Gastroesophageal sphincter (tissue), 4 donors: Measurements from ENCODE around the gene ARL4C. TPM values are rescaled to one million over a fixed set of nuclear protein-coding genes. Genes with fewer than 3 reads are reported as not detected.
A peak's percentile ranks its signal among the peaks of the same experiment; 100 is the strongest.

ENCODE experiments used
- ATAC-seq: fragments of 150-250 bp; one replicate; pipeline ENCODE4 v1.9.1; 2016; ENCODE audit warnings: mild to moderate bottlenecking, moderate library complexity
- H3K27ac ChIP-seq, 4 donors: fragments of 200-600 bp; sonication (generic) in 3 of 4; 1 replicate in 3 of 4; 2 replicates in 1 of 4; pipeline ENCODE4 v1.5.1; 2016 to 2019
- H3K27me3 ChIP-seq: fragments of 200-600 bp; sonication (generic); one replicate; pipeline ENCODE4 v1.5.1; 2019
- H3K36me3 ChIP-seq, 2 donors: fragments of 200-600 bp; sonication (generic); one replicate each; pipeline ENCODE4 v1.5.1; 2019; ENCODE audit warnings: control low read depth in 1 of 2
- H3K4me1 ChIP-seq, 3 donors: fragments of 200-600 bp; sonication (generic); 1 replicate in 2 of 3; 2 replicates in 1 of 3; pipeline ENCODE4 v1.5.1; 2016 to 2019; ENCODE audit warnings: control low read depth in 2 of 3
- H3K4me3 ChIP-seq, 2 donors: fragments of 200-600 bp; sonication (generic); one replicate each; pipeline ENCODE4 v1.5.1; 2019; ENCODE audit warnings: mild to moderate bottlenecking in 1 of 2, moderate library complexity in 1 of 2
- H3K9me3 ChIP-seq, 3 donors: fragments of 200-600 bp; sonication (generic); one replicate each; pipeline ENCODE4 v1.5.1; 2017 to 2019; ENCODE audit warnings: control low read depth in 2 of 3
- EP300 ChIP-seq: sonication (generic); formaldehyde crosslinking; IDR thresholded peaks from one replicate; pipeline ENCODE4 v1.6.1; 2017; ENCODE audit warnings: antibody characterized with exemption, mild to moderate bottlenecking
- POLR2A ChIP-seq, 2 donors: fragments of 450-650 bp; IDR thresholded peaks; one replicate each; pipeline ENCODE4 v1.6.1; 2017; ENCODE audit warnings: antibody characterized with exemption in 2 of 2, mild to moderate bottlenecking in 2 of 2, moderate library complexity in 1 of 2
- POLR2AphosphoS5 ChIP-seq: sonication (generic); formaldehyde crosslinking; IDR thresholded peaks from one replicate; pipeline ENCODE4 v1.6.1; 2017; ENCODE audit warnings: antibody characterized with exemption
- WGBS, 2 donors: methylation state at CpG; one replicate each; pipeline ENCODE4 v1.1.5; 2018; ENCODE audit warnings: low coverage in 1 of 2; 5-methylcytosine and 5-hydroxymethylcytosine counted together
- total RNA-seq, 4 donors: library from RNA; depleted of rRNA; stranded (reverse); fragments of >200 nt; gene quantifications; one replicate each; pipeline ENCODE4 v1.1.0, GENCODE V29; 2016
- TF ChIP-seq, protein P1 (sequence below), 4 experiments: fragments of 200-600 bp in 2 of 4; fragments of 450-650 bp in 2 of 4; sonication (generic) in 1 of 4; IDR thresholded peaks; one replicate each; pipeline ENCODE4 v1.5.1; 2017 to 2019; ENCODE audit warnings: antibody characterized with exemption in 4 of 4, mild to moderate bottlenecking in 2 of 4, moderate library complexity in 2 of 4

ARL4C gene
- total RNA-seq, 4 donors from 2014 or later: 3.7 to 12.7 (median 7.2) TPM

DNA sequence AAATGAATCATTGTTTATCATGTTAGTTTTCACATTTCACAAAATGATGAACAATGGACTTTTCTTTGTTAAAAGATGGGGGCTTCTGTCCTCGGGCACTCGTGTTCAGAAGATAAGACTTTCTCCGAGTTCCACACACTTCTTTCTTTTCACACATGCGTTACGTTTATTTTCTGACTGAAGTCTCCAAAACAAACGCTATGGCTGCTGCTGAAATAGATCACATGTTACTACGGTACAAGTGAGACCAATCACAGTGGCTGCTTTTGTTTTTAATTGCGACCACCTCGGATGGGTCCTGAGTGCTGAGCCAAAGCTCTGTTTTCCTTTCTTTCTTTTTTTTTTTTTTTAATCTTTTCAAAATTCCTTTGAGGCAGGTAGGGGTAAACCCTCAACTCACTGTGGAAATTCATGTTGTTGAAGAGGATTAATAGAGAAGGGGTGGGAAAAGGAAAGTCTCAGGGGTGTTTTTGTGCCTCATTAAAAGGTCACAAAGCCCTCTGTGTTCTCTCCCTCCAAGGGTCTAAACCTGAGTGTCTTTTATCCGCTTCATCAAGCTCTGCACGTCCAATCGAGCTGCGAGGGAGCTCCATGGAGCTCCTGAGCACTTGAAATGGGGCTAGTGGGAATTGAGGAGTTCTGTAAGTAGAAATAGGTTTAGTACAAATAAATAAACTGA lies 48.2 kb downstream of the ARL4C start:
- H3K27ac ChIP-seq: no peak overlapping the region
- no peaks in the 10 kb centered on the region for H3K36me3 ChIP-seq
- H3K4me1 ChIP-seq: peaks cover 0 to 28% (median 0%) of the 10 kb centered on the region in 3 donors
- TF ChIP-seq POLR2AphosphoS5 (no peak), EP300 (no peak), POLR2A (IDR thresholded peaks at IDR 0.05) (no peak)
- TF ChIP-seq, protein P1, sequence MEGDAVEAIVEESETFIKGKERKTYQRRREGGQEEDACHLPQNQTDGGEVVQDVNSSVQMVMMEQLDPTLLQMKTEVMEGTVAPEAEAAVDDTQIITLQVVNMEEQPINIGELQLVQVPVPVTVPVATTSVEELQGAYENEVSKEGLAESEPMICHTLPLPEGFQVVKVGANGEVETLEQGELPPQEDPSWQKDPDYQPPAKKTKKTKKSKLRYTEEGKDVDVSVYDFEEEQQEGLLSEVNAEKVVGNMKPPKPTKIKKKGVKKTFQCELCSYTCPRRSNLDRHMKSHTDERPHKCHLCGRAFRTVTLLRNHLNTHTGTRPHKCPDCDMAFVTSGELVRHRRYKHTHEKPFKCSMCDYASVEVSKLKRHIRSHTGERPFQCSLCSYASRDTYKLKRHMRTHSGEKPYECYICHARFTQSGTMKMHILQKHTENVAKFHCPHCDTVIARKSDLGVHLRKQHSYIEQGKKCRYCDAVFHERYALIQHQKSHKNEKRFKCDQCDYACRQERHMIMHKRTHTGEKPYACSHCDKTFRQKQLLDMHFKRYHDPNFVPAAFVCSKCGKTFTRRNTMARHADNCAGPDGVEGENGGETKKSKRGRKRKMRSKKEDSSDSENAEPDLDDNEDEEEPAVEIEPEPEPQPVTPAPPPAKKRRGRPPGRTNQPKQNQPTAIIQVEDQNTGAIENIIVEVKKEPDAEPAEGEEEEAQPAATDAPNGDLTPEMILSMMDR (IDR thresholded peaks at IDR 0.05): no peak
- no peak overlapping the region for H3K4me3 ChIP-seq
- H3K27me3 ChIP-seq: no peaks in the 10 kb centered on the region
- 52 to 70% methylated on average over 13 of the region's 13 CpGs for WGBS, 2 donors
- no peaks in the 10 kb centered on the region for H3K9me3 ChIP-seq
- no peak for ATAC-seq

DNA sequence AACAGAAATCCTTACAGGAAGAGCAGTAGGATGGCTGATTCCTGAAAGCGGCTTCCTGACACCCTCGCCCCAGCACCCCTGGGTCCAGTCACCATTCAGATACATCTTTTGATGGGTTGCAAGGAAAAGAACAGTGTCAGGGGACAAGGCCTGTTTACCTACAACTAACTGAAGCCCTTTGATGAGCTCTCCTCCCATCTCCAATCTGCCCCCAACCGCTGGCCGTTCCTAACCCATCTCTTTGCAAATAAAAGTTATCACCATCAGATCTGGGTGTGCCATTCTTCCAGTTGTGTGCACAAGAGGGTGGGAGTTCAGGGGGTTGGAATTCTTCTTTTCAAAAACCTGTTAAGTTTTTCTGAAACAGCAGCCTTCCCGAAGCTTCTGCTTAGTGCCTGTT lies 48.9 kb downstream of the ARL4C start:
- H3K36me3 ChIP-seq: no peaks in the 10 kb centered on the region
- H3K9me3 ChIP-seq: no peaks in the 10 kb centered on the region
- H3K4me3 ChIP-seq: no peak overlapping the region
- no peaks in the 10 kb centered on the region for H3K27me3 ChIP-seq
- H3K4me1 ChIP-seq: peaks cover 0 to 28% (median 0%) of the 10 kb centered on the region in 3 donors
- WGBS, 2 donors: 89 to 100% methylated on average over 2 to 4 of the region's 5 CpGs
- H3K27ac ChIP-seq: no peak overlapping the region
- ATAC-seq: no peak
- TF ChIP-seq, protein P1 (IDR thresholded peaks at IDR 0.05): no peak
- TF ChIP-seq POLR2A (IDR thresholded peaks at IDR 0.05) (no peak), EP300 (no peak), POLR2AphosphoS5 (no peak)

DNA sequence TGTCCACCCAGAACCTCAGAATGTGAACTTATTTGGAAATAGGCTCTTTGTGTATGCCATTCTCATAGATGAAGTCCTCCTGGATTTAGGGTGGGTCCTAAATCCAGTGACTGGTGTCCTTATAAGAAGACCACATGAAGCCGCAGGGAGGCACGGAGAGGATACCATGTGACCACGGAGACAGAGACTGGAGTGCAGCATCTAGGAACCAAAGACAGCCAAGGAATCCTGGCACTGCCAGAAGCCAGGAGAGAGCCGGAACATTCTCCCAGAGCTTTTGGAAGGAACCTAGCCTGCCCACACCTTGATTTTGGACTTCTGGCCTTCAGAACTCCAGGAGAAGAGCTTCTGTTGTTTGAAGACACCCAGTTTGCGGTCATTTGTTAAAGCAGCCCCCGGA lies 49.7 kb downstream of the ARL4C start:
- Histone ChIP-seq H3K4me3 (no peak overlapping the region), H3K4me1 (peaks cover 0 to 28% (median 0%) of the 10 kb centered on the region in 3 donors), H3K9me3 (no peaks in the 10 kb centered on the region), H3K36me3 (no peaks in the 10 kb centered on the region), H3K27ac (no peak overlapping the region), H3K27me3 (no peaks in the 10 kb centered on the region)
- 100% methylated on average over 1 to 3 of the region's 6 CpGs for WGBS, 2 donors
- ATAC-seq: no peak
- TF ChIP-seq POLR2AphosphoS5 (no peak), EP300 (no peak), POLR2A (IDR thresholded peaks at IDR 0.05) (no peak)
- TF ChIP-seq, protein P1 (IDR thresholded peaks at IDR 0.05): no peak

DNA sequence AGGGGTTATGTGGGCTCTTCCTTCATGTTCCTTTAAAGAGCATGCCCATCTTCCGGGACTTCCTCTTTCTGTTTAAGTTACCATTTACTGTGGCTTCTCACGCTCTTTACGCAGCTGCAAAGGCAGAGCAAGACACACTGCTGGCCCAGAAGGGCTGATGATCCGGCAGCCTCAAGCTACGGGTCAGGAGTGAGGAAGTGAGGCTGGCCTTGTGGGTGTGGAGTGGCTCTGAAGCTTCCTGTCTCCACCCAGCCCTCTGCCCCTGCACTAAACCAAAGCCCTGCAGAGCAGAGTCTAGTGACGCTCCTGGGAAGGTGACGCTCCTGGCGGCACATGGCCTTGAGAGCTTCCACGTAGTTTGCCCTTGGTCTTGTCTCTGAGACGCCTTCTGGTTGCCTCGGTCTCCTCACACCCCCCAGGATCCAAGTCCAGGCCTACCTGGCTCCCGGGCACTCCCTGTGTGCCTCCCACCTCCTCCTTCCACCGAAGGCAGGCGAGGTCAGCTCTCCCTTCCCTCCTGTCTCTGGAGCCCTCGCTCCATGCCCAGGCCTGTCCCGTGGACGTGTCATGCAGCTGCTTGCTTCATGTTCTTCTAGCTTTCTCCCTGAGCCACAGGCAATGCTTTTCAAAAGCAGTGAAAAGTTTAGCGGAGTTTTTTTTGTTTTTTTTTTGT lies 50.3 kb downstream of the ARL4C start:
- Histone ChIP-seq H3K4me1 (peaks cover 0 to 28% (median 0%) of the 10 kb centered on the region in 3 donors), H3K27me3 (no peaks in the 10 kb centered on the region), H3K4me3 (no peak overlapping the region), H3K27ac (peak overlapping the region in 3 of 4 donors; percentile 51 to 68 (median 59)), H3K9me3 (no peaks in the 10 kb centered on the region), H3K36me3 (no peaks in the 10 kb centered on the region)
- peak; percentile 84 for ATAC-seq
- WGBS, 2 donors: 73 to 87% methylated on average over 4 to 10 of the region's 18 CpGs
- TF ChIP-seq POLR2AphosphoS5 (peak; percentile 7), EP300 (no peak), POLR2A (IDR thresholded peaks at IDR 0.05) (peak in 1 of 2 donors; percentile 12)
- TF ChIP-seq, protein P1 (IDR thresholded peaks at IDR 0.05): no peak

DNA sequence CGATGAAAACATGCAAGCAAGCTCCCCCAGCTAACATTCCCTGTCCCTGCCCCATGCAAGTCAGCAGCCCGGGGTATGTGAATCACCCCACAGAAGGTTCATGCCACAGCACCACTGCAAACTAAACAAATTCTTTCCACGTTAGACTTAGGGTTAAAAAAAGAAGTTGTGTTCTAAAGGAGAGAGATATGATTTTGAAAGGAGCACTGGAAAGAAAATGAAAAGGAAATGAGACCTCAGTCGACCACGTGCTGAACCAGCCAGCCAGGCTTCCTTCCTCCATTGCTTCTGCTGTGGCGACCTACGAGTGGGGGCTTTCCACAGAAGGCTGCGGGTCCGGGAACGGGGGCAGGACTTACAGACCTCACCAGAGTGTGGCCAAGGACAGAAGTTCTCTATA lies 52.0 kb downstream of the ARL4C start:
- Histone ChIP-seq H3K4me1 (peaks cover 0 to 28% (median 0%) of the 10 kb centered on the region in 3 donors), H3K27ac (peak overlapping the region in 3 of 4 donors; percentile 25 to 67 (median 59)), H3K36me3 (no peaks in the 10 kb centered on the region), H3K4me3 (no peak overlapping the region), H3K9me3 (no peaks in the 10 kb centered on the region), H3K27me3 (no peaks in the 10 kb centered on the region)
- 19 to 20% methylated on average over 4 to 10 of the region's 10 CpGs for WGBS, 2 donors
- TF ChIP-seq POLR2AphosphoS5: peak; percentile 51
- TF ChIP-seq, protein P1 (IDR thresholded peaks at IDR 0.05): no peak
- TF ChIP-seq POLR2A (IDR thresholded peaks at IDR 0.05): no peak
- TF ChIP-seq EP300: no peak
- ATAC-seq: peak; percentile 48
